ENCODE measurements around the gene CCDC122. TPM values are rescaled to one million over a fixed set of nuclear protein-coding genes. Genes with fewer than 3 reads are reported as not detected.

Gene CCDC122
- total and polyA plus RNA-seq, 2 of the 8 experiments (the other 6 are each of a cell fraction or from before 2014, with no cell fraction given): 2.9 to 5.8 TPM

DNA sequence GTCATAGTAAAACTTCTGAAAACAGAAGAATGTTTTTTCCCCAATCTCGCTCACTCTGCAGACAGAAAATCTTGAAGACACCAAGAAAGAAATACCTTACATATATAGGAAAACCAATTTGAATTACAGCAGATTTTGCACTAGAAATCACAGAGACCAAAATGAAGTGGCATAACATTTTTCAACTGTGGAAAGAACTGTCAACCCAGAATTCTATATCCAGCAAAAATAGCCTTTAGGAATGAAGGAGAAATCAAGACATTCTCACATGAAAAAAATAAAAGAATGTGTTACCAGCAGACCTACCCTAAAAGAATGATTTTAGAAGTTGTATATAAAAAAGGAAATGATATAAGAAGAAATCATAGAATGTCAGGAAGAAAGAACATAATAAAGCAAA lies 28.7 kb downstream of the CCDC122 start (continued):
- TF ChIP-seq, protein P1, sequence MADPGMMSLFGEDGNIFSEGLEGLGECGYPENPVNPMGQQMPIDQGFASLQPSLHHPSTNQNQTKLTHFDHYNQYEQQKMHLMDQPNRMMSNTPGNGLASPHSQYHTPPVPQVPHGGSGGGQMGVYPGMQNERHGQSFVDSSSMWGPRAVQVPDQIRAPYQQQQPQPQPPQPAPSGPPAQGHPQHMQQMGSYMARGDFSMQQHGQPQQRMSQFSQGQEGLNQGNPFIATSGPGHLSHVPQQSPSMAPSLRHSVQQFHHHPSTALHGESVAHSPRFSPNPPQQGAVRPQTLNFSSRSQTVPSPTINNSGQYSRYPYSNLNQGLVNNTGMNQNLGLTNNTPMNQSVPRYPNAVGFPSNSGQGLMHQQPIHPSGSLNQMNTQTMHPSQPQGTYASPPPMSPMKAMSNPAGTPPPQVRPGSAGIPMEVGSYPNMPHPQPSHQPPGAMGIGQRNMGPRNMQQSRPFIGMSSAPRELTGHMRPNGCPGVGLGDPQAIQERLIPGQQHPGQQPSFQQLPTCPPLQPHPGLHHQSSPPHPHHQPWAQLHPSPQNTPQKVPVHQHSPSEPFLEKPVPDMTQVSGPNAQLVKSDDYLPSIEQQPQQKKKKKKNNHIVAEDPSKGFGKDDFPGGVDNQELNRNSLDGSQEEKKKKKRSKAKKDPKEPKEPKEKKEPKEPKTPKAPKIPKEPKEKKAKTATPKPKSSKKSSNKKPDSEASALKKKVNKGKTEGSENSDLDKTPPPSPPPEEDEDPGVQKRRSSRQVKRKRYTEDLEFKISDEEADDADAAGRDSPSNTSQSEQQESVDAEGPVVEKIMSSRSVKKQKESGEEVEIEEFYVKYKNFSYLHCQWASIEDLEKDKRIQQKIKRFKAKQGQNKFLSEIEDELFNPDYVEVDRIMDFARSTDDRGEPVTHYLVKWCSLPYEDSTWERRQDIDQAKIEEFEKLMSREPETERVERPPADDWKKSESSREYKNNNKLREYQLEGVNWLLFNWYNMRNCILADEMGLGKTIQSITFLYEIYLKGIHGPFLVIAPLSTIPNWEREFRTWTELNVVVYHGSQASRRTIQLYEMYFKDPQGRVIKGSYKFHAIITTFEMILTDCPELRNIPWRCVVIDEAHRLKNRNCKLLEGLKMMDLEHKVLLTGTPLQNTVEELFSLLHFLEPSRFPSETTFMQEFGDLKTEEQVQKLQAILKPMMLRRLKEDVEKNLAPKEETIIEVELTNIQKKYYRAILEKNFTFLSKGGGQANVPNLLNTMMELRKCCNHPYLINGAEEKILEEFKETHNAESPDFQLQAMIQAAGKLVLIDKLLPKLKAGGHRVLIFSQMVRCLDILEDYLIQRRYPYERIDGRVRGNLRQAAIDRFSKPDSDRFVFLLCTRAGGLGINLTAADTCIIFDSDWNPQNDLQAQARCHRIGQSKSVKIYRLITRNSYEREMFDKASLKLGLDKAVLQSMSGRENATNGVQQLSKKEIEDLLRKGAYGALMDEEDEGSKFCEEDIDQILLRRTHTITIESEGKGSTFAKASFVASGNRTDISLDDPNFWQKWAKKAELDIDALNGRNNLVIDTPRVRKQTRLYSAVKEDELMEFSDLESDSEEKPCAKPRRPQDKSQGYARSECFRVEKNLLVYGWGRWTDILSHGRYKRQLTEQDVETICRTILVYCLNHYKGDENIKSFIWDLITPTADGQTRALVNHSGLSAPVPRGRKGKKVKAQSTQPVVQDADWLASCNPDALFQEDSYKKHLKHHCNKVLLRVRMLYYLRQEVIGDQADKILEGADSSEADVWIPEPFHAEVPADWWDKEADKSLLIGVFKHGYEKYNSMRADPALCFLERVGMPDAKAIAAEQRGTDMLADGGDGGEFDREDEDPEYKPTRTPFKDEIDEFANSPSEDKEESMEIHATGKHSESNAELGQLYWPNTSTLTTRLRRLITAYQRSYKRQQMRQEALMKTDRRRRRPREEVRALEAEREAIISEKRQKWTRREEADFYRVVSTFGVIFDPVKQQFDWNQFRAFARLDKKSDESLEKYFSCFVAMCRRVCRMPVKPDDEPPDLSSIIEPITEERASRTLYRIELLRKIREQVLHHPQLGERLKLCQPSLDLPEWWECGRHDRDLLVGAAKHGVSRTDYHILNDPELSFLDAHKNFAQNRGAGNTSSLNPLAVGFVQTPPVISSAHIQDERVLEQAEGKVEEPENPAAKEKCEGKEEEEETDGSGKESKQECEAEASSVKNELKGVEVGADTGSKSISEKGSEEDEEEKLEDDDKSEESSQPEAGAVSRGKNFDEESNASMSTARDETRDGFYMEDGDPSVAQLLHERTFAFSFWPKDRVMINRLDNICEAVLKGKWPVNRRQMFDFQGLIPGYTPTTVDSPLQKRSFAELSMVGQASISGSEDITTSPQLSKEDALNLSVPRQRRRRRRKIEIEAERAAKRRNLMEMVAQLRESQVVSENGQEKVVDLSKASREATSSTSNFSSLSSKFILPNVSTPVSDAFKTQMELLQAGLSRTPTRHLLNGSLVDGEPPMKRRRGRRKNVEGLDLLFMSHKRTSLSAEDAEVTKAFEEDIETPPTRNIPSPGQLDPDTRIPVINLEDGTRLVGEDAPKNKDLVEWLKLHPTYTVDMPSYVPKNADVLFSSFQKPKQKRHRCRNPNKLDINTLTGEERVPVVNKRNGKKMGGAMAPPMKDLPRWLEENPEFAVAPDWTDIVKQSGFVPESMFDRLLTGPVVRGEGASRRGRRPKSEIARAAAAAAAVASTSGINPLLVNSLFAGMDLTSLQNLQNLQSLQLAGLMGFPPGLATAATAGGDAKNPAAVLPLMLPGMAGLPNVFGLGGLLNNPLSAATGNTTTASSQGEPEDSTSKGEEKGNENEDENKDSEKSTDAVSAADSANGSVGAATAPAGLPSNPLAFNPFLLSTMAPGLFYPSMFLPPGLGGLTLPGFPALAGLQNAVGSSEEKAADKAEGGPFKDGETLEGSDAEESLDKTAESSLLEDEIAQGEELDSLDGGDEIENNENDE (IDR thresholded peaks at IDR 0.05; ENCODE audit: insufficient replicate concordance, low read length): no peak
